Testis (tissue), 2 donors: ENCODE data around the gene IPO4.

Source experiments
- CTCF ChIP-seq, 3 experiments: fragments of 450-650 bp in 2 of 3; fragments of 200-600 bp in 1 of 3; sonication (generic) in 1 of 3; IDR thresholded peaks; one replicate each; pipeline ENCODE4 v1.5.1; 2016 to 2019; ENCODE audit warnings: antibody characterized with exemption in 3 of 3, mild to moderate bottlenecking in 2 of 3, moderate library complexity in 1 of 3
- POLR2A ChIP-seq: fragments of 450-650 bp; IDR thresholded peaks from one replicate; pipeline ENCODE4 v1.6.1; 2017; ENCODE audit warnings: antibody characterized with exemption, mild to moderate bottlenecking, moderate library complexity

- TF ChIP-seq CTCF (IDR thresholded peaks at IDR 0.05) = no peak
- TF ChIP-seq POLR2A = no peak
Observed at GRCh38 chr14:24219080-24219479, 30.5 kb upstream of the IPO4 start.
